Loucy (cell line): ENCODE data around the gene SFSWAP.

ENCODE experiments used
- H2AFZ ChIP-seq: fragments of 200-600 bp; sonication (generic); 2 replicates; pipeline ENCODE4 v1.6.0; 2016; ENCODE audit warnings: antibody characterized with exemption, mild to moderate bottlenecking, low read length, moderate library complexity
- H3F3A ChIP-seq: fragments of 200-600 bp; 2 replicates; pipeline ENCODE4 v1.6.0; 2016; ENCODE audit warnings: antibody characterized with exemption, low read depth, mild to moderate bottlenecking
- H3K27me3 ChIP-seq: fragments of 200-600 bp; sonication (generic); 2 replicates; pipeline ENCODE4 v1.6.1; 2014; ENCODE audit warnings: low read length, mild to moderate bottlenecking; ENCODE audit not compliant: insufficient read depth, poor library complexity, severe bottlenecking
- H3K36me3 ChIP-seq: fragments of 200-600 bp; sonication (generic); 2 replicates; pipeline ENCODE4 v1.6.1; 2016; ENCODE audit warnings: low read length; ENCODE audit not compliant: insufficient read depth
- H3K4me1 ChIP-seq: fragments of 200-600 bp; sonication (generic); 2 replicates; pipeline ENCODE4 v1.5.1; 2014; ENCODE audit warnings: low read length, mild to moderate bottlenecking; ENCODE audit not compliant: insufficient read depth, poor library complexity, severe bottlenecking
- H3K4me2 ChIP-seq: fragments of 200-600 bp; sonication (generic); 2 replicates; pipeline ENCODE4 v1.6.0; 2014; ENCODE audit warnings: antibody characterized with exemption, low read length, low read depth, mild to moderate bottlenecking; ENCODE audit not compliant: poor library complexity, severe bottlenecking
- H3K4me3 ChIP-seq: fragments of 200-600 bp; sonication (generic); 2 replicates; pipeline ENCODE4 v1.5.1; 2014; ENCODE audit warnings: low read length, mild to moderate bottlenecking, mixed read lengths; ENCODE audit not compliant: poor library complexity, severe bottlenecking
- H3K79me2 ChIP-seq: fragments of 200-600 bp; sonication (generic); 2 replicates; pipeline ENCODE4 v1.6.1; 2014; ENCODE audit warnings: low read length; ENCODE audit not compliant: insufficient read depth
- H3K9ac ChIP-seq: fragments of 200-600 bp; sonication (generic); 2 replicates; pipeline ENCODE4 v1.6.0; 2014; ENCODE audit warnings: mild to moderate bottlenecking, low read depth, low read length, moderate library complexity; ENCODE audit not compliant: poor library complexity, severe bottlenecking
- H3K9me2 ChIP-seq: fragments of 200-600 bp; sonication (generic); replicated peaks from 2 replicates; pipeline ENCODE4 v1.6.1; 2016; ENCODE audit warnings: low read depth, low read length, mixed read lengths
- H3K9me3 ChIP-seq: fragments of 200-600 bp; sonication (generic); 2 replicates; pipeline ENCODE4 v1.6.1; 2014; ENCODE audit warnings: mild to moderate bottlenecking, antibody characterized with exemption, low read length, low read depth; ENCODE audit not compliant: insufficient read depth
- H4K20me1 ChIP-seq: fragments of 200-600 bp; sonication (generic); 2 replicates; pipeline ENCODE4 v1.6.0; 2014; ENCODE audit warnings: antibody characterized with exemption, low read length, mild to moderate bottlenecking; ENCODE audit not compliant: insufficient read depth, poor library complexity, severe bottlenecking
- CTCF ChIP-seq: fragments of 200-600 bp; sonication (generic); conservative IDR thresholded peaks from 2 replicates; pipeline ENCODE4 v1.5.1; 2014; ENCODE audit warnings: mild to moderate bottlenecking, antibody characterized with exemption, low read length
- EZH2phosphoT487 ChIP-seq: fragments of 200-600 bp; IDR thresholded peaks from 2 replicates; pipeline ENCODE4 v1.6.1; 2018; ENCODE audit warnings: antibody characterized with exemption, mild to moderate bottlenecking, moderate library complexity, borderline replicate concordance

The SFSWAP gene

GRCh38 chr12:131786331-131786730 lies 75.4 kb downstream of the SFSWAP start:
- Histone ChIP-seq H3K79me2 (no peaks in the 10 kb centered on the region), H3F3A (no peaks in the 10 kb centered on the region), H3K36me3 (peaks cover 62% of the 10 kb centered on the region; the same call in 1 of the 2 replicates), H3K4me3 (no peak overlapping the region), H3K4me2 (no peak overlapping the region), H3K9me3 (no peaks in the 10 kb centered on the region; the same call in 1 of the 2 replicates), H3K9me2 (no peaks in the 10 kb centered on the region), H4K20me1 (no peaks in the 10 kb centered on the region), H3K9ac (no peak overlapping the region), H3K27me3 (no peaks in the 10 kb centered on the region), H3K4me1 (no peaks in the 10 kb centered on the region), H2AFZ (no peak overlapping the region)
- TF ChIP-seq EZH2phosphoT487 (no peak), CTCF (no peak)

- H3K27me3 ChIP-seq = no peaks in the 10 kb centered on the region
- no peaks in the 10 kb centered on the region for H4K20me1 ChIP-seq
- no peaks in the 10 kb centered on the region; the same call in 1 of the 2 replicates for H3K9me3 ChIP-seq
- TF ChIP-seq EZH2phosphoT487 = no peak
- TF ChIP-seq CTCF = no peak
- peaks cover 63% of the 10 kb centered on the region; the same call in 1 of the 2 replicates for H3K36me3 ChIP-seq
- H3K4me1 ChIP-seq = no peaks in the 10 kb centered on the region
- no peaks in the 10 kb centered on the region for H3K9me2 ChIP-seq
- no peak overlapping the region for H3K9ac ChIP-seq
- H2AFZ ChIP-seq = no peak overlapping the region
- H3K4me3 ChIP-seq = no peak overlapping the region
- H3F3A ChIP-seq = no peaks in the 10 kb centered on the region
- no peaks in the 10 kb centered on the region for H3K79me2 ChIP-seq
- no peak overlapping the region for H3K4me2 ChIP-seq
Observed at GRCh38 chr12:131787143-131787660, 76.3 kb downstream of the SFSWAP start.

- Histone ChIP-seq H3K9me2 (no peaks in the 10 kb centered on the region), H4K20me1 (no peaks in the 10 kb centered on the region), H3K4me3 (no peak overlapping the region), H3K79me2 (no peaks in the 10 kb centered on the region), H3K4me1 (no peaks in the 10 kb centered on the region), H3K9me3 (no peaks in the 10 kb centered on the region; the same call in 1 of the 2 replicates), H3F3A (no peaks in the 10 kb centered on the region), H3K36me3 (peaks cover 58% of the 10 kb centered on the region; the same call in 1 of the 2 replicates), H3K4me2 (no peak overlapping the region), H3K9ac (no peak overlapping the region), H3K27me3 (no peaks in the 10 kb centered on the region), H2AFZ (no peak overlapping the region)
- no peak for TF ChIP-seq EZH2phosphoT487
- TF ChIP-seq CTCF = no peak
Observed at GRCh38 chr12:131788070-131788469, 77.2 kb downstream of the SFSWAP start.
